ENCODE measurements around the gene CENPH.
"Not testable (repeated sequence)": the region's sequence is repeated elsewhere in the genome, so short reads cannot be mapped to it uniquely, and the experiment has no call there.

Gene CENPH, protein sequence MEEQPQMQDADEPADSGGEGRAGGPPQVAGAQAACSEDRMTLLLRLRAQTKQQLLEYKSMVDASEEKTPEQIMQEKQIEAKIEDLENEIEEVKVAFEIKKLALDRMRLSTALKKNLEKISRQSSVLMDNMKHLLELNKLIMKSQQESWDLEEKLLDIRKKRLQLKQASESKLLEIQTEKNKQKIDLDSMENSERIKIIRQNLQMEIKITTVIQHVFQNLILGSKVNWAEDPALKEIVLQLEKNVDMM

GRCh38 chr5:69189162-69190086 lies at the start of gene CENPH:
CENPH (plus strand) TSS chr5:69189583; CDS start chr5:69189635, 52 bp downstream.
- no peaks in the 10 kb centered on the region for H3K9me3 ChIP-seq (ENCODE audit: severe bottlenecking)
- peak within 1 kb of the TSS; percentile 66 for H3K27ac ChIP-seq (ENCODE audit: poor library complexity, severe bottlenecking)
- peak within 1 kb of the TSS; percentile 78 for H3K4me3 ChIP-seq (ENCODE audit: severe bottlenecking)
- peak; percentile 91 for ATAC-seq (ENCODE audit: low read depth)
- DNase-seq (ENCODE audit: low spot score) = peak; percentile 89
- no peaks in the 10 kb centered on the region for H3K27me3 ChIP-seq (ENCODE audit: insufficient read depth, poor library complexity, severe bottlenecking)
- no peaks in the 10 kb centered on the region for H3K4me1 ChIP-seq (ENCODE audit: insufficient read depth, poor library complexity, severe bottlenecking)
- TF ChIP-seq, protein P1, sequence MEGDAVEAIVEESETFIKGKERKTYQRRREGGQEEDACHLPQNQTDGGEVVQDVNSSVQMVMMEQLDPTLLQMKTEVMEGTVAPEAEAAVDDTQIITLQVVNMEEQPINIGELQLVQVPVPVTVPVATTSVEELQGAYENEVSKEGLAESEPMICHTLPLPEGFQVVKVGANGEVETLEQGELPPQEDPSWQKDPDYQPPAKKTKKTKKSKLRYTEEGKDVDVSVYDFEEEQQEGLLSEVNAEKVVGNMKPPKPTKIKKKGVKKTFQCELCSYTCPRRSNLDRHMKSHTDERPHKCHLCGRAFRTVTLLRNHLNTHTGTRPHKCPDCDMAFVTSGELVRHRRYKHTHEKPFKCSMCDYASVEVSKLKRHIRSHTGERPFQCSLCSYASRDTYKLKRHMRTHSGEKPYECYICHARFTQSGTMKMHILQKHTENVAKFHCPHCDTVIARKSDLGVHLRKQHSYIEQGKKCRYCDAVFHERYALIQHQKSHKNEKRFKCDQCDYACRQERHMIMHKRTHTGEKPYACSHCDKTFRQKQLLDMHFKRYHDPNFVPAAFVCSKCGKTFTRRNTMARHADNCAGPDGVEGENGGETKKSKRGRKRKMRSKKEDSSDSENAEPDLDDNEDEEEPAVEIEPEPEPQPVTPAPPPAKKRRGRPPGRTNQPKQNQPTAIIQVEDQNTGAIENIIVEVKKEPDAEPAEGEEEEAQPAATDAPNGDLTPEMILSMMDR (IDR thresholded peaks at IDR 0.05; ENCODE audit: poor library complexity, severe bottlenecking) = no peak
- H3K36me3 ChIP-seq (ENCODE audit: low read depth) = peaks cover 30% of the 10 kb centered on the region

- not testable (repeated sequence) for H3K9me3 ChIP-seq (ENCODE audit: severe bottlenecking); H3K4me3 ChIP-seq (ENCODE audit: severe bottlenecking); DNase-seq (ENCODE audit: low spot score); H3K36me3 ChIP-seq (ENCODE audit: low read depth); H3K4me1 ChIP-seq (ENCODE audit: insufficient read depth, poor library complexity, severe bottlenecking); H3K27ac ChIP-seq (ENCODE audit: poor library complexity, severe bottlenecking); ATAC-seq (ENCODE audit: low read depth); H3K27me3 ChIP-seq (ENCODE audit: insufficient read depth, poor library complexity, severe bottlenecking)
Measured at GRCh38 chr5:69140239-69140638, 49.1 kb upstream of the CENPH start.

DNA sequence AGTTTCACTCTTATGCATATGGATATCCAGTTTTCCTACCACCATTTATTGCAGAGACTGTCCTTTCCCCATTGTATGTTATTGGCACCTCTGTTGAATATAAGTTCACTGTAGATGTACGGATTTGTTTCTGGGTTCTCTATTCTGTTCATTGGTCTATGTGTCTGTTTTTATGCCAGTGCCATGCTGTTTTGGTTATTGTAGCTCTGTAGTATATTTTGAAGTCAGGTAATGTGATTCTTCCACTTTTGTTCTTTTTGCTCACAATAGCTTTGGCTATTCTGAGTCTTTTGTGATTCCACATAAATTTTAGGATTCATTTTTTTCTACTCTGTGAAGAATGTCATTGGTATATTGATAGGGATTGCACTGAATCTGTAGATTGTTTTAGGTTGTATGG lies 48.6 kb upstream of the CENPH start:
- Histone ChIP-seq H3K27me3 (ENCODE audit: insufficient read depth, poor library complexity, severe bottlenecking) (no peaks in the 10 kb centered on the region), H3K36me3 (ENCODE audit: low read depth) (no peaks in the 10 kb centered on the region), H3K4me3 (ENCODE audit: severe bottlenecking) (no peak overlapping the region), H3K9me3 (ENCODE audit: severe bottlenecking) (no peaks in the 10 kb centered on the region), H3K4me1 (ENCODE audit: insufficient read depth, poor library complexity, severe bottlenecking) (no peaks in the 10 kb centered on the region), H3K27ac (ENCODE audit: poor library complexity, severe bottlenecking) (no peak overlapping the region)
- ATAC-seq (ENCODE audit: low read depth) = no peak
- DNase-seq (ENCODE audit: low spot score) = no peak
- TF ChIP-seq, protein P1 (IDR thresholded peaks at IDR 0.05; ENCODE audit: poor library complexity, severe bottlenecking) = no peak

DNA sequence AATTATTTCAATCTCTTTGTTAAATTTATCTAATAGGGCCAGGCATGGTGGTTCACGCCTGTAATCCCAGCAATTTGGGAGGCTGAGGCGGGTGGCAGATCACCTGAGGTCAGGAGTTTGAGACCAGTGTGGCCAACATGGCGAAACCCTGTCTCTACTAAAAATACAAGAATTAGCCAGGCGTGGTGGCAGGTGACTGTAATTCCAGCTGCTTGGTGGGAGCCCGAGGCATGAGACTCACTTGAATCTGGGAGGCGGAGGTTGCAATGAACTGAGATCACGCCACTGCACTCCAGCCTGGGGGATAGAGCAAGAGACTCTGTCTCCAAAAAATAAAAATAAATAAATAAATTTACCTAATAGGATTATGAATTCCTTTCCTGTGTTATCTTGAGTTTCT lies 40.8 kb upstream of the CENPH start:
- DNase-seq (ENCODE audit: low spot score); H3K27me3 ChIP-seq (ENCODE audit: insufficient read depth, poor library complexity, severe bottlenecking); H3K4me3 ChIP-seq (ENCODE audit: severe bottlenecking); H3K9me3 ChIP-seq (ENCODE audit: severe bottlenecking); ATAC-seq (ENCODE audit: low read depth); H3K27ac ChIP-seq (ENCODE audit: poor library complexity, severe bottlenecking); H3K4me1 ChIP-seq (ENCODE audit: insufficient read depth, poor library complexity, severe bottlenecking); H3K36me3 ChIP-seq (ENCODE audit: low read depth): not testable (repeated sequence)

GRCh38 chr5:69148981-69149675 lies 40.3 kb upstream of the CENPH start:
- Histone ChIP-seq H3K4me3 (ENCODE audit: severe bottlenecking) (no peak overlapping the region), H3K27ac (ENCODE audit: poor library complexity, severe bottlenecking) (no peak overlapping the region), H3K9me3 (ENCODE audit: severe bottlenecking) (no peaks in the 10 kb centered on the region), H3K27me3 (ENCODE audit: insufficient read depth, poor library complexity, severe bottlenecking) (no peaks in the 10 kb centered on the region), H3K36me3 (ENCODE audit: low read depth) (no peaks in the 10 kb centered on the region), H3K4me1 (ENCODE audit: insufficient read depth, poor library complexity, severe bottlenecking) (no peaks in the 10 kb centered on the region)
- TF ChIP-seq, protein P1 (IDR thresholded peaks at IDR 0.05; ENCODE audit: poor library complexity, severe bottlenecking) = no peak
- no peak for ATAC-seq (ENCODE audit: low read depth)
- DNase-seq (ENCODE audit: low spot score) = no peak

Measured in RWPE2 (cell line).